ENCODE data around the gene ADPRS. TPM values are rescaled to one million over a fixed set of nuclear protein-coding genes. Genes with fewer than 3 reads are reported as not detected.

The ADPRS gene
- total RNA-seq, 1 donor from 2014 or later: 46.9 TPM

GRCh38 chr1:36133484-36133883, 44.8 kb downstream of the ADPRS start:
- peak; percentile 97 for DNase-seq (ENCODE audit: low read depth)

- DNase-seq (ENCODE audit: low read depth): no peak
Observed at GRCh38 chr1:36134031-36134430, 45.3 kb downstream of the ADPRS start.

- no peak for DNase-seq (ENCODE audit: low read depth)
Observed at GRCh38 chr1:36134505-36135329, 46.0 kb downstream of the ADPRS start.

GRCh38 chr1:36135330-36135667, 46.6 kb downstream of the ADPRS start:
- DNase-seq (ENCODE audit: low read depth): no peak

GRCh38 chr1:36135796-36136195, 47.1 kb downstream of the ADPRS start:
- no peak for DNase-seq (ENCODE audit: low read depth)

GRCh38 chr1:36136535-36136934, 47.8 kb downstream of the ADPRS start:
- peak; percentile 61 for DNase-seq (ENCODE audit: low read depth)

GRCh38 chr1:36137226-36137625, 48.5 kb downstream of the ADPRS start:
- no peak for DNase-seq (ENCODE audit: low read depth)

- no peak for DNase-seq (ENCODE audit: low read depth)
Observed at GRCh38 chr1:36137776-36138175, 49.1 kb downstream of the ADPRS start.

- no peak for DNase-seq (ENCODE audit: low read depth)
Observed at GRCh38 chr1:36139521-36139920, 50.8 kb downstream of the ADPRS start.

- peak; percentile 65 for DNase-seq (ENCODE audit: low read depth)
Observed at GRCh38 chr1:36142121-36142520, 53.4 kb downstream of the ADPRS start.

- no peak for DNase-seq (ENCODE audit: low read depth)
Observed at GRCh38 chr1:36143424-36143823, 54.7 kb downstream of the ADPRS start.

Other genes with a start within 250 kb of the ADPRS start
- 4.9 and 17.9 TPM in 2 replicates for gene AGO1, start 205.7 kb upstream of the ADPRS start, total RNA-seq
- gene AGO3, start 157.8 kb upstream of the ADPRS start, total RNA-seq: 5.0 and 26.1 TPM in 2 replicates
- gene TEKT2, start 4.8 kb upstream of the ADPRS start, total RNA-seq: 0.35 and 1.4 TPM in 2 replicates
- 0.69 and 2.7 TPM in 2 replicates for gene COL8A2, start 36.3 kb downstream of the ADPRS start, total RNA-seq
- 89.6 and 158 TPM in 2 replicates for gene TRAPPC3, start 60.6 kb downstream of the ADPRS start, total RNA-seq
- 87.9 and 149 TPM in 2 replicates for gene MAP7D1, start 67.3 kb downstream of the ADPRS start, total RNA-seq
- 130 TPM in 2 replicates for gene THRAP3, start 135.6 kb downstream of the ADPRS start, total RNA-seq
- gene SH3D21, start 217.5 kb downstream of the ADPRS start, total RNA-seq: 2.8 and 6.4 TPM in 2 replicates
- gene EVA1B, start 234.8 kb downstream of the ADPRS start, total RNA-seq: 56.6 and 104 TPM in 2 replicates

All from renal cortical epithelial cell (primary cell).